ENCODE data around the gene HOXA5. TPM values are rescaled to one million over a fixed set of nuclear protein-coding genes. Genes with fewer than 3 reads are reported as not detected.

HOXA5 gene
- total RNA-seq, 1 donor from 2014 or later: not detected

DNA sequence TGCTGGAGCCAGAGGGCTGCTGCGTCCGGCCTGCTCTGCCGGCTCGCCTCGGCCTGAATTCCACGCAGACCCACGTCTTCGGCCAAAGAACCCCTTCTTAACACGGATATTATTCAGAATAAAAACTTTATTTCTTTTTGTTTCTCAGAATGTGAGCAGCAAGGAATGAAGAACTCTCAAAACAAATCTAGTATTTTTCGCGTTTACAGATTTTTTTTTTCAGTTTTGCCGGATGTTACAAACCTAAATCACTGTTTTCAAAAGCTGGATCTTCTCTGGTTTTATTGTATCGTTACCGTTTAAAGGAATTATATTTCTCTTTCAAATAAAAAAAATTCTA lies 36.6 kb downstream of the HOXA5 start:
- Mint-ChIP-seq H3K27me3 (ENCODE audit: unreplicated experiment) (peaks cover 61% of the 10 kb centered on the region), H3K4me3 (ENCODE audit: unreplicated experiment) (peak overlapping the region; percentile 39), H3K27ac (ENCODE audit: unreplicated experiment) (no peak overlapping the region), H3K36me3 (ENCODE audit: unreplicated experiment) (no peaks in the 10 kb centered on the region), H3K4me1 (ENCODE audit: low read depth, unreplicated experiment) (peaks cover 9% of the 10 kb centered on the region), H3K9me3 (ENCODE audit: unreplicated experiment) (peaks cover 32% of the 10 kb centered on the region)
- TF ChIP-seq, protein P1, sequence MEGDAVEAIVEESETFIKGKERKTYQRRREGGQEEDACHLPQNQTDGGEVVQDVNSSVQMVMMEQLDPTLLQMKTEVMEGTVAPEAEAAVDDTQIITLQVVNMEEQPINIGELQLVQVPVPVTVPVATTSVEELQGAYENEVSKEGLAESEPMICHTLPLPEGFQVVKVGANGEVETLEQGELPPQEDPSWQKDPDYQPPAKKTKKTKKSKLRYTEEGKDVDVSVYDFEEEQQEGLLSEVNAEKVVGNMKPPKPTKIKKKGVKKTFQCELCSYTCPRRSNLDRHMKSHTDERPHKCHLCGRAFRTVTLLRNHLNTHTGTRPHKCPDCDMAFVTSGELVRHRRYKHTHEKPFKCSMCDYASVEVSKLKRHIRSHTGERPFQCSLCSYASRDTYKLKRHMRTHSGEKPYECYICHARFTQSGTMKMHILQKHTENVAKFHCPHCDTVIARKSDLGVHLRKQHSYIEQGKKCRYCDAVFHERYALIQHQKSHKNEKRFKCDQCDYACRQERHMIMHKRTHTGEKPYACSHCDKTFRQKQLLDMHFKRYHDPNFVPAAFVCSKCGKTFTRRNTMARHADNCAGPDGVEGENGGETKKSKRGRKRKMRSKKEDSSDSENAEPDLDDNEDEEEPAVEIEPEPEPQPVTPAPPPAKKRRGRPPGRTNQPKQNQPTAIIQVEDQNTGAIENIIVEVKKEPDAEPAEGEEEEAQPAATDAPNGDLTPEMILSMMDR (IDR thresholded peaks at IDR 0.05; ENCODE audit: partially characterized antibody, unreplicated experiment): no peak
- no peak for DNase-seq

- TF ChIP-seq, protein P1 (IDR thresholded peaks at IDR 0.05; ENCODE audit: partially characterized antibody, unreplicated experiment): no peak
- Mint-ChIP-seq H3K9me3 (ENCODE audit: unreplicated experiment) (peaks cover 35% of the 10 kb centered on the region), H3K36me3 (ENCODE audit: unreplicated experiment) (no peaks in the 10 kb centered on the region), H3K4me3 (ENCODE audit: unreplicated experiment) (peak overlapping the region; percentile 39), H3K4me1 (ENCODE audit: low read depth, unreplicated experiment) (peaks cover 9% of the 10 kb centered on the region), H3K27me3 (ENCODE audit: unreplicated experiment) (peaks cover 59% of the 10 kb centered on the region), H3K27ac (ENCODE audit: unreplicated experiment) (no peak overlapping the region)
- DNase-seq: peak; percentile 83
These were observed 37.1 kb downstream of the HOXA5 start for GRCh38 chr7:27106181-27106900.

DNA sequence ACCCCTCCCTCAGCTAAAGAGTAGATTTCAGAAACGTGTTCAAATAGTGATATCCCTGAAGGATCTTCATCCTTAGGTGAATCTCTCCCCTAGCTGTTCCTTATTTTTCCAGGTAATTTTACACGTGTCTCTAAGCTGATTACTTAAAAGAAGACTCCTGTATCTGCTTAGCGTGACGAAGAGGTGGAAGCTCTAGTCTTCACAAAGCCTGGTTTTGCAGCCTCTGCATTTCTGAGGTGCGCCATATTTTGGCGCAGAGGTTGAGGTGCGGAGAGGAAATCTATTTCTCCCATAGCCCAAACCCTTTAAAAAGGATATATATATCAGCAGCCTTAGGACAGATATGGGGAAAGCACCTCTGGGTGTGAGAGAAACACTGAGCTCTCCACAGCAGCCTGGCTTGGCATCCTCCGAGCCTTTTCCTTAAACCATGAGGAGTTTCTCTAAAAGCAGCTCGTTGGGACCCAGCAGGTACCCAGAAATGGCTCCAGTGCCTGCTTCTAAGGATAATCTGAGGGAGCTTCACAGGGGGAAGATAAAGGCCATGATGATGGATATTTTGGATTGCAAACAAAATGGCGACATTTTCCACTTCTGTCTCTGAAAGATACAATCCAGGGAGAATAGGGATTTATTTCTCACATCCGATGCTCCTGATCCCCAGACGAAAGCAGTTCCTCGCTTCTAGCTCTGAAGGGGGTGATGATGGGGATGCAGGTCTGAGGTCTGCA lies 38.0 kb downstream of the HOXA5 start:
- no peak overlapping the region for H3K27ac Mint-ChIP-seq (ENCODE audit: unreplicated experiment)
- H3K4me1 Mint-ChIP-seq (ENCODE audit: low read depth, unreplicated experiment): peaks cover 7% of the 10 kb centered on the region
- TF ChIP-seq, protein P1 (IDR thresholded peaks at IDR 0.05; ENCODE audit: partially characterized antibody, unreplicated experiment): no peak

GRCh38 chr7:27104341-27105058 lies 39.0 kb downstream of the HOXA5 start:
- peaks cover 65% of the 10 kb centered on the region for H3K27me3 Mint-ChIP-seq (ENCODE audit: unreplicated experiment)
- H3K4me3 Mint-ChIP-seq (ENCODE audit: unreplicated experiment): no peak overlapping the region
- peaks cover 8% of the 10 kb centered on the region for H3K4me1 Mint-ChIP-seq (ENCODE audit: low read depth, unreplicated experiment)
- TF ChIP-seq, protein P1 (IDR thresholded peaks at IDR 0.05; ENCODE audit: partially characterized antibody, unreplicated experiment): no peak
- no peak for DNase-seq
- peaks cover 40% of the 10 kb centered on the region for H3K9me3 Mint-ChIP-seq (ENCODE audit: unreplicated experiment)
- H3K27ac Mint-ChIP-seq (ENCODE audit: unreplicated experiment): no peak overlapping the region
- H3K36me3 Mint-ChIP-seq (ENCODE audit: unreplicated experiment): peaks cover 2% of the 10 kb centered on the region

More for the DNA sequence above, 38.0 kb downstream of the HOXA5 start:
- no peak for DNase-seq
- Mint-ChIP-seq H3K36me3 (ENCODE audit: unreplicated experiment) (no peaks in the 10 kb centered on the region), H3K4me3 (ENCODE audit: unreplicated experiment) (peak overlapping the region; percentile 30), H3K9me3 (ENCODE audit: unreplicated experiment) (peaks cover 34% of the 10 kb centered on the region), H3K27me3 (ENCODE audit: unreplicated experiment) (peaks cover 63% of the 10 kb centered on the region)

All from glutamatergic neuron (in vitro differentiated cells).